GM21447 (cell line): ENCODE results near the gene GSTK1.
"Not testable (repeated sequence)": the region's sequence is repeated elsewhere in the genome, so short reads cannot be mapped to it uniquely, and the experiment has no call there.

Experiments used
- ATAC-seq: cut with Tn5 transposase; IDR thresholded peaks from one replicate; pipeline ENCODE4 v1.9.1; 2021; ENCODE audit not compliant: unreplicated experiment

The GSTK1 gene

GRCh38 chr7:143238289-143238980, 24.8 kb upstream of the GSTK1 start:
- ATAC-seq: no peak

DNA sequence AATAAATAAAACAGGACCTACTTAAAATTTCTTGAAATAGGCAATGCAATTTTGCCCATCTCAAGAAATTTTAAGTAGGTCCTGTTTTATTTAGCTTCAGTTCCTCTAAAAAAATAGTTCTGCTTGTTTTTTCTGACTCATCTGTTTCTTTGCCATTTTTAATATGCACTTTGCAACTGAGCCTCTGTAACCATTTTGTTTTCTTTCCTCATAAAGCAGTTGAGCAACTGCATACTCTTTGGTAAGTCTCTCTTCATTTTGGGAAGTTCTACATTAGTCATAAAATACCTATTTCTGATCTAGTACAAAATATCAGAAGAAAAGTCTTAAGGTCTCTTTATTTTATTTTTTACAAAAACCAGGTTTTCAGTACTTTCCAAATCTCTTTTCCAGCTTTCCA, 23.4 kb upstream of the GSTK1 start:
- ATAC-seq: no peak

- ATAC-seq: peak; percentile 90
These were observed 22.7 kb upstream of the GSTK1 start for GRCh38 chr7:143240291-143241168.

DNA sequence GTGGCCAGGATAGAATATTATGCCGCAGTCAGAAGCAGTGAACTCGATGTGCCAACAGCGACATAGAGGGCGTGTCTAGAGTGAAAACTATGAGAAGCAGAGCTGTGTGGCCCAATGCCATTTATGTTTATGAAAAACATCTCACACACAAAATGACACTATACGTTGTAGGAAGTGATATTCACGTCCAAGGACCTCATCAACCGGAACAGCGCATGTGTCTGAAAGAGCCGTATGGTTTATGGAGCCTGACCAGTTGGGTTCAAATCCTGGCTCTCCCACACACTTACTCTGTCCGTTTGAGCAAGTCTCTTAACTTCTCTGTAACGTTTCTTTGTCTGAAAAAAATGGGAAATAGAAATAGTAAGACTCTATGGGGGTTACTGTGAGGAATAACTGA, 20.9 kb upstream of the GSTK1 start:
- ATAC-seq: no peak

DNA sequence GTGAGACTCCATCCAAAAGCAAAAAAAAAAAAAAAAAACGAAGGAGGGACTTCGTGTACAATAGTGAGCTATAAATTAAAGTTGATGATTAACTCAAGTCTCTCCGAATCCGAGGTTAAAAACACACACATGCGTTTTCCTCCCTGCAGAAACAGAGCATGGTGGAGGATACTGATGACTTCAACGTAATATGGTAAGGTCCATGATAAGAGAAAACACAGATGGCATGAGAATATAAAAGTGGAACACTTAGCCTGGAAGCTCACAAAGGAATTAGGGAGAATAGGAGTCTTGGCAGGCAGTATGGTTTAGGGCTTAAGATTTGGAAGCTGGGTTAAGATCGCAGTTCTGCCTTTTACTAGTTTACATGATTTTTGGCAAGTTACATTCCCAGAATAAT, 20.1 kb upstream of the GSTK1 start:
- ATAC-seq: no peak

GRCh38 chr7:143243614-143244013, 19.6 kb upstream of the GSTK1 start:
- no peak for ATAC-seq

DNA sequence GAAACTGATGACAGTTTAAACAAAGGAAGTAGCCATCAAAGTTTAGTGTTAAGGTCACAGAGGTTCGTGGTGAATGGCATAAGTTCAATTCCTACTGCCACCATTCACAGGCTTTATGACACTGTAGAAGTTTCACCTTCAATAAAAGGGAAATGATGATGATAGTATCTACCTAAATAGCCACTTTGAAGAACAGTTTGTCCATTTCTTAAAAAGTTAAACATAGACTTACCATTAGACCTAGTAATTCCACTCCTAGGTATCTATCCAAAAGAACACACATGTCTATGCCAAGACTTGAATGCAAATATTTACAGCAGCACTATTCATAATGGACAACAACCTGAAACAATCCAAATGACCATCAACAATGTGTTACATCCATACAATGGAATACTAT, 18.9 kb upstream of the GSTK1 start:
- no peak for ATAC-seq

DNA sequence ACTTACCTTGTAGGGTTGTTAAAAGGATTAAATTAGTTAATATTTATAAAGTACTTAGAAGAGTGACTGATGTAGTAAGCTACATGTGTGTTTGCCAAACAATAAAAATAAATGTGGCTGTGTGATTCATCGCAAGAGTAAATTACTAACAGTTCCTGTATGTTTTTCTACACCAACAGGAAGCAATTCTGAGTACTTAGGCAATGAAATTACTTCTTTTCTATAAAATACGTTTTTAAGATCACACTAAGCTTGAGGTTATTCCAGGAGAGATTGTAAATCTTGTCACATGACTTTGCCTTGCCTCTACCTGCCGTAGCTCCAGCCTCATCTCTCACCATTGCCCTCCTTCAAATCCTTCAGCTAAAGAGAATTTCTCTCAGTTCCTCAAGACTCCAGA, 18.1 kb upstream of the GSTK1 start:
- ATAC-seq: no peak

DNA sequence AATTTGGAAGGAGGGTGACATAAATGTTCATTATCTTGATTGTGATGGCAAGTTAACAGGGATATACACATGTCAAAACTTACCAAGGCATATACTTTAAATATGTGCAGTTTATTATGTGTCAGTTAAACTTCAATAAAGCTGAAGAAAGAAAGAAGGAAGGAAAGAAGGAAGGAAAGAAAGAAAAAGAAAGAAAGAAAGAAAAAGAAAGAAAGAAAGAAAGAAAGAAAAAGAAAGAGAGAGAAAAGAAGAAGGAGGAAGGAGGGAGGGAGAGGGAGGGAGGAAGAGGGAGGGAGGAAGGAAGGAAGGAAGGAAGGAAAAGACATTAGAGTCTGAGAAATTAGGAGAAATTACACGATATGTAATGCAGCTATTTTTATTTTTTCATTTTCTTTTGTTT, 15.9 kb upstream of the GSTK1 start:
- no peak for ATAC-seq

- no peak for ATAC-seq
These were observed 14.4 kb upstream of the GSTK1 start for GRCh38 chr7:143248761-143249354.

DNA sequence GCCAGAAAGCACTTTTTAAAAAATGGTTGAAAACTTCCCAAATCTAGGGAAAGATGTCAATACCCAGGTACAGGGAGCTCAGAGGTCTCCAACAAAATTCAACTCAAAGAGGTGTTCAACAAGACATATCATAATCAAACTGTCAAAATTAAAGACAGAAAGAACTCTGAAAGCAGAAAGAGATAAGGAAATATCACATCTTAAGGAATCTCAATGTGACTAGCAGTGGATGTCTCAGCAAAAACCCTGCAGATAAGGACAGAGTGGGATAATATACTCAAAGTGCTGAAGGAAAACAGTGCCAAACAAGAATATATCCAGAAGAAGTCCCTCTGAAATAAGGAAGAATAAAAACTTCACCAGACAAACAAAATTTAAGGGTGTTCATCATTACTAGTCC, 13.0 kb upstream of the GSTK1 start:
- ATAC-seq: no peak

- no peak for ATAC-seq
These were observed 12.4 kb upstream of the GSTK1 start for GRCh38 chr7:143250822-143251221.

- ATAC-seq: no peak
These were observed 11.2 kb upstream of the GSTK1 start for GRCh38 chr7:143252006-143252405.

DNA sequence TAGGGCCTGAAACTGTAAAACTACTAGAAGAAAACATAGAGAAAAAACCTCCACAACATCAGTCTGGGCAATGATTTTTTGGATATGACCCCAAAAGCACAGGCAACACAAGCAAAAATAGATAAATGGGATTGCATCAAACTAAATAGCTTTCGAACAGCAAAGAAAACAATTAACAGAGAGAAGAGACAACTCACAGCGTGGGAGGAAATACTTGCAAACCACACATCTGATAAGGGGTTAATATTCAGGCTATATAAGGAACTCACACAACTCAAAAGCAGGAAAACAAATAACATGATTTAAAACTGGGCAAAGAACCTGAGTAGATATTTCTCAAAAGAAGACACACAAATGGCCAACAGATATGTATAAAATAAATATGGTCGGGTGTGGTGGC, 7.7 kb upstream of the GSTK1 start:
- no peak for ATAC-seq

DNA sequence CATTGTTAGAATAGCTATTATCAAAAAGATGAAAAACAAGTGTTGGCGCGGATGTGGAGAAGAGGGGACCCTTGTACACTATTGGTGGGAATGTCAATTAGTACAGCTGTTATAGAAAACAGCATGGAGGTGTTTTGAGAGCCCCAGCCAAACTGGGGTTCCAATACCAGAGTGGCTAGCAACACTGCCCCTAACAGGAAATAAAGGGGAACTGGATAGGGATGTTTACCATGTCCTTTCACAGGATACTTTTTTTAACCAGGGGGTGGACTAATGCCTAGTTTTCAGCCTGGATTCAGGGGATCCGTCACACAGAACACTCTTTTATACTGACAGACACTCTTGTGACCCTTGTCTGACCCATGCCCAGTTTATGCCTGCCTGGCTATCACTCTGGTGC, 6.9 kb upstream of the GSTK1 start:
- peak; percentile 18 for ATAC-seq

DNA sequence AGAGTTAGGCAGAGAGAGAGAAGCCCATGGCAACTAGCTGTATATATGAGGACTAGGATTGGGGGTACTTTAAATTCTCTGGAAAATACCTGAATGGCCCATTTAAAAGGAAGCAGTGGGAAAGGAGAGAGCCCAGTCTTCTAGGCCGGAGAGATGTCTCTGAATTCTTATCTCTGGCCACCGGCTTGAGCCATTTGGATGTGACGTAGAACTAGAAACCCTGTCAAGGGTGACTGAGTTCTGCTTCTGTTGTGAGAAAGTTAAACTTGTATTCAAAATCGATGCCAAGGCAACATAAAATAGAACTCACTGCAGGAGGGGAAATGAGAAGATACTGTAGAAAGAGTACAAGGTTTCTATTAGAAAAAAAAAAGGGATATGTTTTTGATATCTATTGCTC, 6.3 kb upstream of the GSTK1 start:
- ATAC-seq: peak; percentile 79

- no peak for ATAC-seq
These were observed 5.7 kb upstream of the GSTK1 start for GRCh38 chr7:143257501-143257900.

GRCh38 chr7:143258831-143259230, 4.4 kb upstream of the GSTK1 start:
- ATAC-seq: peak; percentile 38

DNA sequence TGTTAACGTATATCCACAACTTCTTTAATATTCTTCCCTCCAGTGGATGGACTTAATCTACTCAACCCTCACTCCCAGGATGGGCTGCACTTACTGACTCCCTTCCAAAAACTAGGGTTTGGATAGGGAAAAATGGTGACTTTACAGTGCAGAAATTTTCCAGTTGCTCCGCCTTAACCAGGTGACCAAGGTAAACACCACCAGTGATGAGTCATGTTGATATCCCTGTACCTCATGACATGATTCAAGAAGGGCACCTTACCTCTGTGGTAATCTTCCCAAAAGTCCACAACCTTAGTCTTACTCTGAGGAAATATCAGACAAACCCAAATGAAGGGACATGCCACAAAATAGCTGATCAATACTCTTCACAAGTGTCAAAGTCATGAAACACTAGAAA, 3.5 kb upstream of the GSTK1 start:
- ATAC-seq: no peak

DNA sequence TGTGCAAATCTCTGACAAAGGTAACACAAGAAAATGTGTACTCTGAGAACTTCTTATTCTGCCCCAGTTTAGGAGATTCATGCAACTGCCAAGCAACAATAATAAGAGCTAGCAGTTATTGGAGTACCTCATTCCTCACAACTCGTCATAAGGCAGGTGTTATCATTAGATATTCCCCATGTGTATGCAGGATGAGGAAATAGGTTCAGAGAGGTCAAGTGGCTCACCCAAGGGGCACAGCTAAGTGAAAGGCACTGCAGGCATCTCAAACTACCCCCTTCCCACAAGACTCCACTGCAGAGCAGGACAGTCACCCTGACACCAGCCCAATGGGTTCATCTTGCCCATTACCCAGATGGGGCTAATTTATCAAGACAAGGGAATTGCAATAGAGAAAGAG, 1.3 kb upstream of the GSTK1 start:
- ATAC-seq: no peak

- ATAC-seq: not testable (repeated sequence)
These were observed 941 bp downstream of the GSTK1 start for GRCh38 chr7:143264196-143264568.

- no peak for ATAC-seq
These were observed 1.9 kb downstream of the GSTK1 start for GRCh38 chr7:143265017-143265693.
